ENCODE results near the gene ATP7A.

- no peak for TF ChIP-seq POLR2AphosphoS5 (IDR thresholded peaks at IDR 0.05)
- TF ChIP-seq CTCF (IDR thresholded peaks at IDR 0.05): no peak
- no peak for TF ChIP-seq POLR2A (IDR thresholded peaks at IDR 0.05)
- TF ChIP-seq EP300 (IDR thresholded peaks at IDR 0.05): no peak
These were observed 65.3 kb downstream of the ATP7A start for GRCh38 chrX:77975755-77976154.

Data from suprapubic skin (tissue), 4 donors.